Measurements from ENCODE around the gene ARHGAP28.

The ARHGAP28 gene

DNA sequence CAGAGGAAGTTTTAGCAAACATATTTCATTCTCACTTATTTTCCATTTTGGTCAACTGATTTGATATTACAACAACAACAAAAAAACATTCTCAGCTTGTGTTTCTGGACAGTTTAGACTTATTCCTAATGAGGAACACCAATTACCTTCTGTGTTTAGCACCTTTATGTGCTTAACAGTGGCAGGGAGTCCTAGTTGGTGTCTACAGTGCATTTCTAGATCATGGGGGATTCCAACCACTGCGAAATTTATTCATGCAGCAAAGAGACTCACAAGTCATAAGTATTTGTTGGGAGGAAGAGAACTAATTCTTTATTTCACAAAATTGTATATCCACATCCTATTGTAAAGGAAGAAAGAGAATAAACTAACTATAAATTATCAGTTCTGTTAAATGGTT lies 4.2 kb downstream of the ARHGAP28 start:
- no peaks in the 10 kb centered on the region for H3K9me3 ChIP-seq (ENCODE audit: control insufficient read depth, insufficient read depth, low read length)
- H3K36me3 ChIP-seq (ENCODE audit: control insufficient read depth, insufficient read depth, low read length) = no peaks in the 10 kb centered on the region
- H3K27me3 ChIP-seq (ENCODE audit: control insufficient read depth, insufficient read depth, low read length) = no peaks in the 10 kb centered on the region; the same call in 1 of the 2 replicates
- H3K27ac ChIP-seq (ENCODE audit: low read length) = no peak overlapping the region
- WGBS (ENCODE audit: insufficient coverage, insufficient read length) = no CpG with 5 or more reads among the region's 1 CpG
- DNase-seq (ENCODE audit: low read depth, low spot score) = no peak
- H3K4me3 ChIP-seq (ENCODE audit: low read length) = no peak overlapping the region
- peaks cover 5% of the 10 kb centered on the region; the same call in 1 of the 2 replicates for H3K4me1 ChIP-seq (ENCODE audit: control insufficient read depth, insufficient read depth, low read length)

DNA sequence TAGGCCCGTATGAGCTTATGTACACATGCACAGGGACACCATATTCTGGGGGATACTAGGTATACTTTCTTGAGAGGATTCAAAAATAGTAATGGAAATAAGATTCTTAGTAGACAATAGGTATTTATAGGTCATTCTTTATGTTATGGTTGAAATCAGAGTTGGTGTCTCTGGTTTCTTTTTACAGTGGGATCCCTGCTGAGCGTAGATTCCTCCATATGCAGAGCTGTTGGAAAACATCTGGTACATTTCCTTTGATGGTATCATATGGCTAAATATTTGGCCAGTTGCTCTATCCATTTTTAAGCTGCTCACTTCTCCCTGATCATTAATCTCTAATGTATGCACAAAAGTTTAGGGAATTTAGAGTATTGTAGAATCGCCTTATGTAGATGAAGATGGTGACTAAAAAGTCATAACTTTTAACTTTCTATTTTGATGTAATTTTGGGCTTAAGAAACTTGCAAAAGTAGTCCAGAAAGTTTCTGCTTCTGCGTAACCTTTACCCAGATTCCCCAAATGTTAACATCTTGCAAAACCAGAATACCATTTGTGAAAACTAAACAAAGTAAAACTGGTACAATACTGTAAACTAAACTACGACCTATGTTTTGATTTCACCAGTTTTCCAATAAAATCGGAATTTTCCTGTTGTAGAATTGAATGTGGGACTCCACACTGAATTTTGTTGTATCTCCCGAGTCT lies 5.4 kb downstream of the ARHGAP28 start:
- peaks cover 5% of the 10 kb centered on the region; the same call in 1 of the 2 replicates for H3K4me1 ChIP-seq (ENCODE audit: control insufficient read depth, insufficient read depth, low read length)
- H3K36me3 ChIP-seq (ENCODE audit: control insufficient read depth, insufficient read depth, low read length) = no peaks in the 10 kb centered on the region
- H3K27me3 ChIP-seq (ENCODE audit: control insufficient read depth, insufficient read depth, low read length) = no peaks in the 10 kb centered on the region; the same call in 1 of the 2 replicates
- H3K4me3 ChIP-seq (ENCODE audit: low read length) = no peak overlapping the region
- no peak overlapping the region for H3K27ac ChIP-seq (ENCODE audit: low read length)
- no CpG with 5 or more reads among the region's 7 CpGs for WGBS (ENCODE audit: insufficient coverage, insufficient read length)
- DNase-seq (ENCODE audit: low read depth, low spot score) = no peak
- no peaks in the 10 kb centered on the region for H3K9me3 ChIP-seq (ENCODE audit: control insufficient read depth, insufficient read depth, low read length)

DNA sequence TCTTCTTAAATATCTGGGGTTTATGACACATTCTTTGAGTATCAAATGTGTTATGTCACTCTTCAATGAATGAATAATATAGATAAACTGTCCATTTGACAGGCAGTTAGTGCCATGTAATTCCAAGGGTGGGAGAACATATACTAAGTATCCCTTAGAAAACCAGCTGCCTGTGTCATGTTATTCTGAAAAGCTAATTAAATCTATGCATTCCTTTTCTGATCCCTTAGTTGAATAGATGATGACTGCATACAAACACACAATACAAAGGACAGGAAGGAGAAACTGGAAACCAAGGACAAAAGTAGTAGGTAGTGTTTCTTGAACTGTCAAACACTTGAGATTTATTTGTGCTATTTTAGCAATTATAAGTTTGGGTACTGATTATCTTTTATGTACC lies 8.3 kb downstream of the ARHGAP28 start:
- DNase-seq (ENCODE audit: low read depth, low spot score) = no peak
- Histone ChIP-seq H3K4me3 (ENCODE audit: low read length) (no peak overlapping the region), H3K4me1 (ENCODE audit: control insufficient read depth, insufficient read depth, low read length) (peaks cover 3% of the 10 kb centered on the region; the same call in 1 of the 2 replicates), H3K27ac (ENCODE audit: low read length) (no peak overlapping the region), H3K36me3 (ENCODE audit: control insufficient read depth, insufficient read depth, low read length) (no peaks in the 10 kb centered on the region), H3K27me3 (ENCODE audit: control insufficient read depth, insufficient read depth, low read length) (no peaks in the 10 kb centered on the region; the same call in 1 of the 2 replicates), H3K9me3 (ENCODE audit: control insufficient read depth, insufficient read depth, low read length) (no peaks in the 10 kb centered on the region)

DNA sequence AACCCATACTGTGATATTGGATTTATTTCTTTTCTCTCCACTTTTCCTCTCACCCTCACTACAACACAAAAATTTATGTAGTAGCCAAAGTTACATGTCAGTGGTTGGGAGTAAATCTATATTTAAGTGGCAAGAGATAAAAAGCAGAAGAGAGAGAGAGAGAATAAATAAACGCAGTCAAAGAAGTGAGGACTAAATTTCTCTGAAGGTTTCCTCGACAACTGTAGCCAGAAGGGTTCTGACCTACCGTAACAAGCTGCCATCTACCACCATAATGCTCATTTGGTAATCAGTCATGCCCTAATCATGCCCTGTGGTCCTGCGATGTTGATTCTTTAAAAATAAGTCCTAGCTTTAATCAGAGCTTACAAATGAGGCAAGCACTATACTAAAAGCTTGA lies 9.1 kb downstream of the ARHGAP28 start:
- no peak overlapping the region for H3K27ac ChIP-seq (ENCODE audit: low read length)
- H3K4me3 ChIP-seq (ENCODE audit: low read length) = no peak overlapping the region
- H3K27me3 ChIP-seq (ENCODE audit: control insufficient read depth, insufficient read depth, low read length) = no peaks in the 10 kb centered on the region; the same call in 1 of the 2 replicates
- DNase-seq (ENCODE audit: low read depth, low spot score) = no peak
- WGBS (ENCODE audit: insufficient coverage, insufficient read length) = no CpG with 5 or more reads among the region's 4 CpGs
- no peaks in the 10 kb centered on the region for H3K36me3 ChIP-seq (ENCODE audit: control insufficient read depth, insufficient read depth, low read length)
- peaks cover 3% of the 10 kb centered on the region; the same call in 1 of the 2 replicates for H3K4me1 ChIP-seq (ENCODE audit: control insufficient read depth, insufficient read depth, low read length)
- H3K9me3 ChIP-seq (ENCODE audit: control insufficient read depth, insufficient read depth, low read length) = no peaks in the 10 kb centered on the region

DNA sequence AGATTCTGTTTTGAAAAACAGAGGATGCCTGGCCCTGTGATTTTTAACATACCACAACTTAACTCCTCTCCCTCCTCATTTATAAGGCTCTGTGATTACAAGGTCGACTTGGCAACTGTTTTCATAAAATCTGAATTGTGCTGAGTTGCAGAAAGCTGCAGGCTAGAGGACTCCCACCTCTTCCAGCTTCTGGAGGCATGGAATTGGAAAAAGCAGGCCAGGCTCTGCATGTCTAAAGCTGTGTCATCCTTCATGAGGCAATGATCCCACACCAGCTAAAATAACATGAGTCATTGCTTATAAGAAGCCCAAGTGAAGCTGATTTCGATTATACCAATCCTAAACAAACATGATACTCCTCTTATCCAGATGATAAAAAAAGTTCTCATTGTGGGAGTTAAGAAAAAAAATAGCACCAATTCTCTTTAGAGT lies 11.7 kb downstream of the ARHGAP28 start:
- H3K27ac ChIP-seq (ENCODE audit: low read length) = no peak overlapping the region

DNA sequence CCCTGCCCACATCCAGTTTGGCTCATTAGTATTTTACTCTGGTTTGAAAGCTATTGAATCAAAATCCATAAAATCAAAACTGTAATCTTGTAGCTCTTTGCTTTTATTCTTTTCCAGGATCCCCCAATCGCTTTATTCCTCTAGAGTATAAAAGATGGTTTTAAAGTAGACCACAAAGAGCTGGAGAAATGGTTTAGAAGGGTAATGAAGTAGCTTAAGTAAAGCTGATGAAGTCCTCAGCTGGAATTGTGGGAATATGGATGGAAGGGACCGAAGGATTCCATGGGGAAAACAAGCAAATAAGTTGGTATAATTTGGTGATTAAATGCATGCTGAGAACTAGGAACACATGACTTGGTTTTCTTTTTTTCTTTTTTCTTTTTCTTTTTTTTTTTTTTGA lies 12.3 kb downstream of the ARHGAP28 start:
- DNase-seq (ENCODE audit: low read depth, low spot score) = no peak
- H3K9me3 ChIP-seq (ENCODE audit: control insufficient read depth, insufficient read depth, low read length) = no peaks in the 10 kb centered on the region
- H3K4me3 ChIP-seq (ENCODE audit: low read length) = no peak overlapping the region
- no peaks in the 10 kb centered on the region for H3K36me3 ChIP-seq (ENCODE audit: control insufficient read depth, insufficient read depth, low read length)
- no peak overlapping the region for H3K27ac ChIP-seq (ENCODE audit: low read length)
- H3K27me3 ChIP-seq (ENCODE audit: control insufficient read depth, insufficient read depth, low read length) = no peaks in the 10 kb centered on the region
- peaks cover 2% of the 10 kb centered on the region; the same call in 1 of the 2 replicates for H3K4me1 ChIP-seq (ENCODE audit: control insufficient read depth, insufficient read depth, low read length)
- WGBS (ENCODE audit: insufficient coverage, insufficient read length) = no CpG with 5 or more reads among the region's 2 CpGs

More for the DNA sequence above, 11.7 kb downstream of the ARHGAP28 start:
- Histone ChIP-seq H3K4me1 (ENCODE audit: control insufficient read depth, insufficient read depth, low read length) (peaks cover 2% of the 10 kb centered on the region; the same call in 1 of the 2 replicates), H3K4me3 (ENCODE audit: low read length) (no peak overlapping the region), H3K27me3 (ENCODE audit: control insufficient read depth, insufficient read depth, low read length) (no peaks in the 10 kb centered on the region), H3K9me3 (ENCODE audit: control insufficient read depth, insufficient read depth, low read length) (no peaks in the 10 kb centered on the region), H3K36me3 (ENCODE audit: control insufficient read depth, insufficient read depth, low read length) (no peaks in the 10 kb centered on the region)
- no CpG with 5 or more reads among the region's 2 CpGs for WGBS (ENCODE audit: insufficient coverage, insufficient read length)
- no peak for DNase-seq (ENCODE audit: low read depth, low spot score)

DNA sequence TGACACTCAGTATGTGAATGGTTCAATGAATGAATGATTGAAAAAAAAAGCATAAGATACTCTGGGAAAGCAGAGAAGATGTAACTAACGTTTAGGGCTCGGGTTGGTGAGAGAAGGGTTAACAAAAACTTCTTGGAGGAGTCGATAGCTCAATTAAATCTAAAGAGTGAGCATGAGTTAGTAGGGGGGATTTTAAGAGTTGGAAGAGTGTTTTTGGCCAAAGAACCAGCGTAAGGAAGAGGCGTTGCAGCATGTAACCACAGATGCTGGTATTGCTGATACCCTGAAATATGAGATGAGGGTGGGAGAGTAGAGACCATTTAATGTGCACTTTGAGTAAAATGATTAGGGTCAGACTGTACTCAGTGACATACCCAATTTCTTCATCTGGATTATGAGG lies 14.5 kb downstream of the ARHGAP28 start:
- WGBS (ENCODE audit: insufficient coverage, insufficient read length) = no CpG with 5 or more reads among the region's 5 CpGs
- H3K36me3 ChIP-seq (ENCODE audit: control insufficient read depth, insufficient read depth, low read length) = no peaks in the 10 kb centered on the region
- no peak overlapping the region for H3K4me3 ChIP-seq (ENCODE audit: low read length)
- H3K4me1 ChIP-seq (ENCODE audit: control insufficient read depth, insufficient read depth, low read length) = peaks cover 2% of the 10 kb centered on the region; the same call in 1 of the 2 replicates
- no peak for DNase-seq (ENCODE audit: low read depth, low spot score)
- H3K9me3 ChIP-seq (ENCODE audit: control insufficient read depth, insufficient read depth, low read length) = no peaks in the 10 kb centered on the region
- no peaks in the 10 kb centered on the region for H3K27me3 ChIP-seq (ENCODE audit: control insufficient read depth, insufficient read depth, low read length)
- H3K27ac ChIP-seq (ENCODE audit: low read length) = no peak overlapping the region

DNA sequence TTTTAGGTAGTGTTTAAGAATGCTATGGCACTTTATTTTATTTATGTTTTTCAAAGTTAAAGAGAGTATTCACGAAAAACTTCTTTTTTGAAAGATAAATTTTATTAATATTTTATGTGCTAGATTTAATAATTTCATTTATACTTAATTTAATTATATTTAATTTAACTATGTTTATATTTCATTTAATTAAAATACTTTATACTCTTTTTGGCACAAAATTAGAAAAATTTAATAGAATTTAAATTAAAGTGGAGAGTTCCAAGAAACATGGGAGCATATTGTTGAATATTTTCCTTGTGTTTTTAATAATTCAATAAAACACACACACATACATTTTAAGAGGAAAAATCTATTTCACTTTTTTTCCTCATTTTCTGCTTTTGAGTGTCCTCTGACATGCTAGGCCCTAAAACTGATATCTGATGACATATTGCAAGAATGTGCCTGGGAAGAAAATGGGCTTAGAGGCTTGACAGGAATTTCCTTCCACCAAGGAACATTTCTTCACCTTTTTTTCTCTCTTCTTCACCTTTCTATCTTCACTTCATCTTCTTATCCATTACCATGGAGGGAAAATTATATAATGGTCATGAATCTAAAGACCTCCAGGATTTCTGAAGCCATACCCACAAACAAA lies 15.4 kb downstream of the ARHGAP28 start:
- DNase-seq (ENCODE audit: low read depth, low spot score) = no peak

DNA sequence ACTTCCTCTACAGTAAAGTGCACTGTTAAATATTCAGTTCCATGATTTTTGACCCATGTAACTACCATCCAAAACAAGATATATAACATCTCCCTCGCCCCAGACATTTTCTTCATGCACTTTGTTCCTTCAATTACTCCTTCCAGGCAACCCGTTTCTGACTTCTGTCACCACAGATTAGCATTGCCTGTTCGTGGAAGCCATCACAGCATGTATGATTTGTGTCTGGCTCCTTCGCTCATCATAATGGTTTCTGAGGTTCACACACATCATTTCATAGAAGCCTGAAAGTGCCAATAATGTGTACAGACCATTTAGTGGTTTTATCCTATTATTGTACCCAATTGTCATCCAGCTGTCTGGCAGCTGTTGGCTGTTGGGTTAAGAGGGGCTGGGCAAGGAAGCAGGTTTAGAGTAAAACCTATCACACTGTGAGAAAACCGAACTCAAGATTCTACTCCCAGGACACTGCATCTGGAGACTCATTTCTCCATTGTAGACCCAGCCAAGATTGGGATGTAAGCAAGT lies 16.1 kb downstream of the ARHGAP28 start:
- no peak for DNase-seq (ENCODE audit: low read depth, low spot score)
- WGBS (ENCODE audit: insufficient coverage, insufficient read length) = no CpG with 5 or more reads among the region's 5 CpGs
- Histone ChIP-seq H3K4me1 (ENCODE audit: control insufficient read depth, insufficient read depth, low read length) (peaks cover 2% of the 10 kb centered on the region; the same call in 1 of the 2 replicates), H3K36me3 (ENCODE audit: control insufficient read depth, insufficient read depth, low read length) (no peaks in the 10 kb centered on the region), H3K9me3 (ENCODE audit: control insufficient read depth, insufficient read depth, low read length) (no peaks in the 10 kb centered on the region), H3K27me3 (ENCODE audit: control insufficient read depth, insufficient read depth, low read length) (no peaks in the 10 kb centered on the region), H3K27ac (ENCODE audit: low read length) (no peak overlapping the region), H3K4me3 (ENCODE audit: low read length) (no peak overlapping the region)

More for the DNA sequence above, 15.4 kb downstream of the ARHGAP28 start:
- Histone ChIP-seq H3K27ac (ENCODE audit: low read length) (no peak overlapping the region), H3K36me3 (ENCODE audit: control insufficient read depth, insufficient read depth, low read length) (no peaks in the 10 kb centered on the region), H3K4me3 (ENCODE audit: low read length) (no peak overlapping the region), H3K9me3 (ENCODE audit: control insufficient read depth, insufficient read depth, low read length) (no peaks in the 10 kb centered on the region), H3K27me3 (ENCODE audit: control insufficient read depth, insufficient read depth, low read length) (no peaks in the 10 kb centered on the region), H3K4me1 (ENCODE audit: control insufficient read depth, insufficient read depth, low read length) (peaks cover 2% of the 10 kb centered on the region; the same call in 1 of the 2 replicates)
- WGBS (ENCODE audit: insufficient coverage, insufficient read length) = no CpG with 5 or more reads among the region's 1 CpG

DNA sequence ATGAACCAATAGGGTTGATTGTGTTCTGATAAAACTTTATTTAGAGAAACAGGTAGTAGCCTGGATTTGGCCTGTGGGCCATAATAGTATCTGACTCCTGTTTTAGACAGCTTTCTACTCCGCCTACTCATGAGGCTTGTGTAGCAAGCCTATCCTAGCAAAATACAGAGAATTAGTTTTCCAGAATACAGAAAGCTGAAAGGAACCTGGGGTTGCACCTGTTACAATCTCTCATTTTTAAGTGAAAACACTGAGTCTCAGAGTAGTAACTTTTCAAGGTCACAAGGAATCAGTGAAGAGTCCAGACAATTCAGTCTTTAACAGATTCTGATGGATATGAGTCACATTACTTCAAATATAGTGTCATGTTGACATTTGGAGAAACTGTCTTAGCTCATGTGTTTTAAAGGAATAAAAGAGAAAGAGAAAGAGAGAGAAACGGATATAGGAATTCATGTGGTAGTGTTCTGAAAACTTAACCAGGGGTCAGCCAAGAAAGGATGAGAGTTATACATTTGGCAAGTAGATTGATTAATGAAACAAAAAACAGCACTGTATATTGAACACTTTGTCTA lies 17.0 kb downstream of the ARHGAP28 start:
- Histone ChIP-seq H3K4me1 (ENCODE audit: control insufficient read depth, insufficient read depth, low read length) (peaks cover under 1% of the 10 kb centered on the region; the same call in 1 of the 2 replicates), H3K27ac (ENCODE audit: low read length) (no peak overlapping the region), H3K4me3 (ENCODE audit: low read length) (no peak overlapping the region), H3K27me3 (ENCODE audit: control insufficient read depth, insufficient read depth, low read length) (no peaks in the 10 kb centered on the region), H3K9me3 (ENCODE audit: control insufficient read depth, insufficient read depth, low read length) (no peaks in the 10 kb centered on the region), H3K36me3 (ENCODE audit: control insufficient read depth, insufficient read depth, low read length) (no peaks in the 10 kb centered on the region)
- no CpG with 5 or more reads among the region's 2 CpGs for whole genome bisulfite sequencing (ENCODE audit: insufficient coverage, insufficient read length)
- DNase-seq (ENCODE audit: low read depth, low spot score) = no peak
